Epithelial cell of prostate (primary cell): Measurements from ENCODE around the gene ARL14EPL.

Experiments used
- DNase-seq: peaks from one replicate; pipeline ENCODE4 v3.0.0-alpha.2; 2011; ENCODE audit warnings: low read depth, low spot score
- H3K27ac ChIP-seq: fragments of 450-650 bp; 2 replicates; pipeline ENCODE4 v1.5.1; 2017; ENCODE audit warnings: mild to moderate bottlenecking

The ARL14EPL gene

DNA sequence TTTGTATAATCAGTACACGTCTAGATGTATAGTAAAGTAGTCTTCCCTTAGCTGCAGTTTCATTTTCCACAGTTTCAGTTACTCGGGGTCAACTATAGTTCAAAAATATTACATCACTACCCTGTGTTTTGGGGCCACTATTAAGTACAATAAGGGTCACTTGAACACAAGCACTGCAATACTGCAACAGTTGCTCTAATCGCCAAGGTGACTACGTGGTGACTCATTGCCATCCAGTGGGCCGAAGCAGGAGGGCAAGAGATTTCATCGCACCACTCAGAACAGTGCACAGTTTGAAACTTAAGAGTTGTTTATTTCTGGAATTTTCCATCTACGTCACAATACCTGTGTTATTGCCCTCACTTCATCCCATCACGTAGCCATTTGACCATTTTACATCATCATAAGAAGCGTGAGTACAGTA is at the start of gene ARL14EPL:
TSS of gene ARL14EPL (plus strand) at position 379 of the 424 bp plus-strand sequence. CDS start 18,994 bp downstream, outside the sequence.
- DNase-seq: peak; percentile 1
- H3K27ac ChIP-seq: no peak within 1 kb of the TSS

DNA sequence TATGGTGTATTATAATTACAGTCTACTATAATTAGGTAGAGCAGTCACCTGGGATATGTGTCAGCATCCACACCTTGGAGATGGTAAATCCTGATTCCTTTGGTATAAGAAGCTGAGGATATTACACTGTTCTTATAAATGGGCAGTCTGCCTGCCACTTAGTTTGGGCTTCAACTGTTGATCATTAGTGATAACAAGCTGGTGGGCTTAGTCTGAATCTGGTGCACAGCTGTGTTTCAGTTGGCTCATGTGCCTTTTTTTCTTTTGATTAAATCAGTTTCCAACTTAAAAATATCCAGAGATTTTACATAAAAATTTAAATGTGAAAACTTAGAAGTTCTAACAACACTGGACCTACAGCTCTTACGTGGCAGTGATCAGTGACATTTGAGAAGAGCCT is 48.8 kb upstream of the ARL14EPL start:
- no peak overlapping the region for H3K27ac ChIP-seq
- DNase-seq: no peak

DNA sequence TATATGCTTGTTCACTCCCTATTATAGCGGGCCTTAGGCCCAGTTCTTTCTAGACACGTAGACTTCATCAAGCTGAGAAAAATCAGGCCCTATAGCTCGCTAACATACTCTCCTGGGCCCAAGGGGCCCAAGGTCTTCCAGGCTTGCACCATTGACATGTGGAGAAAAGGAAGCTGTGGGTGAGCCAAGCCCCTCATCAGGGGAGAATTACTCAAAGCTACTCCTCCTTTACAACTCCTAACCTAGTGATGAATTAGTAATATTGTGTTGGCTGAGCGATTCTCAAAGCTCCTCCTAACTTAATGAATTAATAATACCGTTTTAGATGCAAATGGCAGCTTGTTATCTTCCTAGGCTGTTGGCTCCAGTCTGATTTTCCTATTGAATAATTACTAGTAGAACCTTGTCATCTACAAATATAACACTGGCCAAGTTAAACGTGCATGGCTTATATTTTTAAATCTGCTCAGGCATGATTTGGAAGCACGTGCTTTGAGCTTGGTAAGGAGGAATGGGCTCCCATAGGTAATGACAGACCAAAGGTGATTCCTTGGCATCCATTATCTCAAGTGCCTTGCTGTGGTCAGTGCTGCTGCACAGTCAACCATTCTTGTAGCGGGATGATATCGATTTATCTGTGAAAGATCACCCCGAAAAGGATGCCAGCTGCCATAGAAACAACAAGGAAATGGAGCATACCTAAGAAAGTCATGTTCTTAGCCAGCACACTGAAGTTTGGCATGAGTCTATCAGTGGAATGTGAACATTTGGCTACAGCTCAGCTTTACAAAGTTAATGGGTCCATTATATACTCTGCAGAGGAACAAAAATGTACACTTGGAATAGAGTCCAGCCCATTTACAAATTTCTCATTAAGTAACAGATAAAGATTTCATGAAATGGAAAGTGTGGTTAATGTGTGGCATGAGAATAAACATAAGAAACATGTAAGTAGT is 46.2 kb upstream of the ARL14EPL start:
- H3K27ac ChIP-seq: no peak overlapping the region
- no peak for DNase-seq

- no peak for DNase-seq
- no peak overlapping the region for H3K27ac ChIP-seq
These were observed 44.3 kb upstream of the ARL14EPL start for GRCh38 chr5:115988002-115988401.

GRCh38 chr5:115992848-115993350 is 39.4 kb upstream of the ARL14EPL start:
- H3K27ac ChIP-seq: no peak overlapping the region
- DNase-seq: no peak

GRCh38 chr5:115995351-115995750 is 36.9 kb upstream of the ARL14EPL start:
- no peak for DNase-seq

GRCh38 chr5:116002116-116002906 is 30.0 kb upstream of the ARL14EPL start:
- H3K27ac ChIP-seq: no peak overlapping the region
- DNase-seq: peak; percentile 12

More at GRCh38 chr5:115995351-115995750, 36.9 kb upstream of the ARL14EPL start:
- H3K27ac ChIP-seq: no peak overlapping the region

GRCh38 chr5:116004248-116004647 is 28.0 kb upstream of the ARL14EPL start:
- no peak overlapping the region for H3K27ac ChIP-seq
- no peak for DNase-seq

GRCh38 chr5:116009806-116010205 is 22.5 kb upstream of the ARL14EPL start:
- H3K27ac ChIP-seq: no peak overlapping the region
- DNase-seq: no peak

GRCh38 chr5:116011046-116011445 is 21.2 kb upstream of the ARL14EPL start:
- H3K27ac ChIP-seq: no peak overlapping the region
- no peak for DNase-seq

- H3K27ac ChIP-seq: no peak overlapping the region
- no peak for DNase-seq
These were observed 19.0 kb upstream of the ARL14EPL start for GRCh38 chr5:116013207-116013785.

- no peak for DNase-seq
- no peak overlapping the region for H3K27ac ChIP-seq
These were observed 18.3 kb upstream of the ARL14EPL start for GRCh38 chr5:116013936-116014335.

- H3K27ac ChIP-seq: no peak overlapping the region
These were observed 8.7 kb upstream of the ARL14EPL start for GRCh38 chr5:116023619-116024018.

DNA sequence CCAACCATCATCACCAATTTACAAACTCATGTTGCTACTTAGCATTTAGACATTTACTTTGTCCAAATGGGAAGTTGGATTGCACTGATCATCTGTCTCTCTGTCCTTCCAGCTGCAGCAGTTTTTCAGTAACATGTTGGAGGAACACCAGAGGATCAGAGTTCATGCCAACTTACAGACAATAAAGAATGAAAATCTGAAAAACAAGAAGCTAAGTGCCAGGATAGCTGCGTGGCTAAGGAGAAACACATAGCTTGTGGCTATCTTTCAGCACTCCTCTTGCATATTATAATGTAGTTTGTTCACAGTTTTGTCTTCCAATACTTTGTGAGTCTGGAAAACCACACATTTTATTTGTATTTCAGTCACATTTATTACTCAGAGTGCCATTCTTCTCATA is 6.4 kb upstream of the ARL14EPL start:
- DNase-seq: no peak
- no peak overlapping the region for H3K27ac ChIP-seq

More at GRCh38 chr5:116023619-116024018, 8.7 kb upstream of the ARL14EPL start:
- no peak for DNase-seq

DNA sequence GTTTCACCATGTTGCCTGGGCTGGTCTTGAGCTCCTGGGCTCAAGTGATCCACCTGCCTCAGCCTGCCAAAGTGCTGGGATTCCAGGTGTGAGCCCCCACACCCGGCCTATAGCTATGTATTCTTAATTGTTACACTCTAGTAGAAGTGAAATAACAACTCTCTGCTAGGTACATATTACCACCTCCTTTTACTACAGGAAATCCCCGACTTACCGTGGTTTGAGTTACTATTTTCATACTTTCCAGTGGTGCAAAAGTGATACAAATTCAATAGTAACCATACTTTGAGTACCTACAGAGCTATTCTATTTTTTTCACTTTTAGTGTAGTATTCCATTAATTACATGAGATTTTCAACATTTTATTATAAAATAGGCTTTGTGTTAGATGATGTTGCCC is 719 bp downstream of the ARL14EPL start:
- H3K27ac ChIP-seq: no peak overlapping the region
- DNase-seq: no peak

DNA sequence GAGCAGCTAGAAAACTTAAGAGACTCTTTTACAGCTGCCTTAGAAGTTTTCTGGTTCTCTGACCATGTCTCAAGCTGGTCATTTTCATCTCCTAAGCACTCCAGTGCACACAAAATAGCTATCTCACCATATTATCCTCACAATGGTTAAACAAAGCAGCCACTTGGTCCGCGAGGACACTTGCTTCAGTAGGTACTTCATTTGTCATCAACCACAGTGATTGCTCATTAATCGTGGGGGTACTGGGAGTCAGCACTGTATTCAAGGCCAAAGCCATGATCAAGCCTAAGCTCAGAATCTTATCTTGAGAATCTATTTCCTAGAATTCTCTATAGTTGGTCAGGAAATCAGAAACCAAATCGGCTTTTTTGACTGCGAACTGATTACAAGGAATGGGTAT is 2.9 kb downstream of the ARL14EPL start:
- no peak overlapping the region for H3K27ac ChIP-seq
- DNase-seq: no peak

GRCh38 chr5:116037236-116037822 is 5.1 kb downstream of the ARL14EPL start:
- DNase-seq: no peak

GRCh38 chr5:116038817-116039216 is 6.5 kb downstream of the ARL14EPL start:
- no peak overlapping the region for H3K27ac ChIP-seq
- no peak for DNase-seq

More at GRCh38 chr5:116037236-116037822, 5.1 kb downstream of the ARL14EPL start:
- H3K27ac ChIP-seq: no peak overlapping the region

GRCh38 chr5:116042375-116042774 is 10.1 kb downstream of the ARL14EPL start:
- H3K27ac ChIP-seq: no peak overlapping the region
- DNase-seq: no peak

GRCh38 chr5:116044073-116044472 is 11.8 kb downstream of the ARL14EPL start:
- DNase-seq: no peak
- no peak overlapping the region for H3K27ac ChIP-seq
